ENCODE results near the gene SMIM20.

Gene SMIM20

DNA sequence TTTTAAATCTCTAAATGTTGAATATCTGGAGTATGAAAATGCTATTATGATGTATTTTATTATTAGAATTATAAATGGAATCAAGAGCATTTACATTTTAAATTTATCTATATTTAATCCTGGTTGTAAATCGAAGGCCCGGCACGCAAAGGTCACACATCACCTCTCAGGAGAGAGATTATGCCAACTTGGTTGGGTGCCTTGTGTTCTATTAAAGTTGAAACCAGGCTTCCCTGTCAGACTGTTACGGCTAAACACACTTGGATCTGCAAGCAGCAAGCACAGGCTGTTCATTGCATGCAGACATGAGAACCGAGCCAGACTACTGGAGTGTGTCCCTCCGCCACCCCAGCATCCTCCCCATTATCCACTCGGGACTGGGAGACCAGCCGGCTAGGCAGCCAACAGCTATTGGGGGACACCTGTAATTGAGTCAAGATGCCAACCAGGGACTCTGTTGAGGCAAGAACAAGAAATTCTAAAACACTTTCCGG is 34.9 kb upstream of the SMIM20 start:
- no peak overlapping the region for H3K9ac ChIP-seq (ENCODE audit: low read length)

DNA sequence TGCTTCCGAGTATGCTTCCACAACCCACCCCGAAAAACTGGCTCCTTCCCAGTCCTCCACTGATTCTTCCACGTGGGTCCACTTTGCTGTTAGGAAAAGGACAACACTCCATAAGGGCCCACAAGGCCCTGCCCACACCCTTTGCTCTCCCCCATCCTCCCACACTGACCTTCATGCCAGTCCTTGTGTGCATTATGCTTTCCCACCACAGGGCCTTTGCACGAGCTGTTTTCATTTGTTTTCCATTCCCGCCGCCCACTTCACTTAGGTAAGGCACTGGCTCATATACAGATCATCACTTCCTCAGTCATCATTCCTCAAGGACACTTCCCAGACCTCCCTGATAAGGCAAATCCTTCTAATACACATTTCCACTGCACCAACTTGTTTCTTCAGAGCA is 34.4 kb upstream of the SMIM20 start:
- H3K36me3 ChIP-seq (replicated peaks; ENCODE audit: insufficient read depth, low read length) = no peaks in the 10 kb centered on the region
- no peaks in the 10 kb centered on the region for H3K9me2 ChIP-seq (replicated peaks; ENCODE audit: insufficient read depth, low read length)
- no peak overlapping the region for H3K9ac ChIP-seq (ENCODE audit: low read length)
- H3K27me3 ChIP-seq (replicated peaks; ENCODE audit: insufficient read depth, low read length) = no peaks in the 10 kb centered on the region
- peaks cover 19% of the 10 kb centered on the region for H3F3A ChIP-seq (ENCODE audit: insufficient read depth, low read length)
- H3K79me2 ChIP-seq (ENCODE audit: low read length) = no peaks in the 10 kb centered on the region
- H4K20me1 ChIP-seq (ENCODE audit: insufficient read depth, low read length) = no peaks in the 10 kb centered on the region
- H3K9me3 ChIP-seq (replicated peaks; ENCODE audit: insufficient read depth, low read length) = no peaks in the 10 kb centered on the region
- H3K4me1 ChIP-seq (ENCODE audit: low read length) = peaks cover 36% of the 10 kb centered on the region
- H2AFZ ChIP-seq (ENCODE audit: low read length) = no peak overlapping the region
- H3K4me2 ChIP-seq (ENCODE audit: low read depth, low read length) = no peak overlapping the region
- no peak overlapping the region for H3K27ac ChIP-seq (ENCODE audit: low read length)
- DNase-seq = no peak
- TF ChIP-seq EZH2 (optimal IDR thresholded peaks at IDR 0.05; ENCODE audit: low read depth, low read length) (no peak), EZH2phosphoT487 (IDR thresholded peaks at IDR 0.05; ENCODE audit: low read length) (no peak)
- TF ChIP-seq, protein P1, sequence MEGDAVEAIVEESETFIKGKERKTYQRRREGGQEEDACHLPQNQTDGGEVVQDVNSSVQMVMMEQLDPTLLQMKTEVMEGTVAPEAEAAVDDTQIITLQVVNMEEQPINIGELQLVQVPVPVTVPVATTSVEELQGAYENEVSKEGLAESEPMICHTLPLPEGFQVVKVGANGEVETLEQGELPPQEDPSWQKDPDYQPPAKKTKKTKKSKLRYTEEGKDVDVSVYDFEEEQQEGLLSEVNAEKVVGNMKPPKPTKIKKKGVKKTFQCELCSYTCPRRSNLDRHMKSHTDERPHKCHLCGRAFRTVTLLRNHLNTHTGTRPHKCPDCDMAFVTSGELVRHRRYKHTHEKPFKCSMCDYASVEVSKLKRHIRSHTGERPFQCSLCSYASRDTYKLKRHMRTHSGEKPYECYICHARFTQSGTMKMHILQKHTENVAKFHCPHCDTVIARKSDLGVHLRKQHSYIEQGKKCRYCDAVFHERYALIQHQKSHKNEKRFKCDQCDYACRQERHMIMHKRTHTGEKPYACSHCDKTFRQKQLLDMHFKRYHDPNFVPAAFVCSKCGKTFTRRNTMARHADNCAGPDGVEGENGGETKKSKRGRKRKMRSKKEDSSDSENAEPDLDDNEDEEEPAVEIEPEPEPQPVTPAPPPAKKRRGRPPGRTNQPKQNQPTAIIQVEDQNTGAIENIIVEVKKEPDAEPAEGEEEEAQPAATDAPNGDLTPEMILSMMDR (IDR thresholded peaks at IDR 0.05; ENCODE audit: low read length) = no peak
- no peak overlapping the region for H3K4me3 ChIP-seq (ENCODE audit: low read length)

More for the DNA sequence above, 34.9 kb upstream of the SMIM20 start:
- Histone ChIP-seq H3K27me3 (replicated peaks; ENCODE audit: insufficient read depth, low read length) (no peaks in the 10 kb centered on the region), H2AFZ (ENCODE audit: low read length) (no peak overlapping the region; the same call in 1 of the 2 replicates), H3K36me3 (replicated peaks; ENCODE audit: insufficient read depth, low read length) (no peaks in the 10 kb centered on the region), H3F3A (ENCODE audit: insufficient read depth, low read length) (peaks cover 24% of the 10 kb centered on the region), H3K9me2 (replicated peaks; ENCODE audit: insufficient read depth, low read length) (no peaks in the 10 kb centered on the region), H3K4me3 (ENCODE audit: low read length) (no peak overlapping the region), H3K79me2 (ENCODE audit: low read length) (no peaks in the 10 kb centered on the region), H4K20me1 (ENCODE audit: insufficient read depth, low read length) (no peaks in the 10 kb centered on the region), H3K27ac (ENCODE audit: low read length) (no peak overlapping the region), H3K4me1 (ENCODE audit: low read length) (peaks cover 40% of the 10 kb centered on the region), H3K9me3 (replicated peaks; ENCODE audit: insufficient read depth, low read length) (no peaks in the 10 kb centered on the region), H3K4me2 (ENCODE audit: low read depth, low read length) (no peak overlapping the region)
- TF ChIP-seq, protein P1 (IDR thresholded peaks at IDR 0.05; ENCODE audit: low read length) = no peak
- TF ChIP-seq EZH2 (optimal IDR thresholded peaks at IDR 0.05; ENCODE audit: low read depth, low read length) = no peak
- no peak for TF ChIP-seq EZH2phosphoT487 (IDR thresholded peaks at IDR 0.05; ENCODE audit: low read length)
- DNase-seq = no peak

DNA sequence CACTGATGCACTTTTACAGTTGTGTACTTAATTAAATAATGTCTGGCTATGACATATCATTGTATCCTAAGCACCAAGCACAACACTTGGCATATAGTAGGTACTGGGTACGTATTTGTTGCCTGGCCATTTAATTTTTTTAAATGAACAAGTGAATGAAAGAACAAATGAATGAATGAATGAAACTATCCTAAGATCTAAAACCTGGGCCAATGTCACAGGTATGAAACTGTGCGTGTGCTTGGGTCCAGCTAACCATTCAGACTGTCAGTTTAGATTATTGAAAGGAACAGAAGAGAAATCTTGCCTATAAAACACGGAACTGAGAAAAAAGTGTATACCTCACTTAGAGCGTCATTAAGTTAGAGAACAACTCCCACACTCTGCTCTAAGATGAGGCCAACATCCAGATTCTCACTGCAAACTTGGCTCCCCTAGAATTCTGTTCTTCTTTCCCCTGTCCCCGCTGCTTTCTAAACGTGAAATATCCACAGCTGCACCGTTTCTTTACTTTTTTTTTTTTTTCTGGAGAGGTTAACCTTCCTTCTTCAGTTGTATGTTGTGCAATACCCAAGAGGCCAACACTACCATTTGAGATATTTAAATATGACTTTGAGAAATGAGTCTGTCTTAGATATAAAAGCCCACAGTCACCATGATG is 33.9 kb upstream of the SMIM20 start:
- Histone ChIP-seq H3K4me3 (ENCODE audit: low read length) (no peak overlapping the region), H3K79me2 (ENCODE audit: low read length) (no peaks in the 10 kb centered on the region), H4K20me1 (ENCODE audit: insufficient read depth, low read length) (no peaks in the 10 kb centered on the region), H3K9ac (ENCODE audit: low read length) (no peak overlapping the region), H3K9me3 (replicated peaks; ENCODE audit: insufficient read depth, low read length) (no peaks in the 10 kb centered on the region), H2AFZ (ENCODE audit: low read length) (no peak overlapping the region), H3K36me3 (replicated peaks; ENCODE audit: insufficient read depth, low read length) (no peaks in the 10 kb centered on the region), H3K4me2 (ENCODE audit: low read depth, low read length) (no peak overlapping the region), H3F3A (ENCODE audit: insufficient read depth, low read length) (peaks cover 14% of the 10 kb centered on the region), H3K4me1 (ENCODE audit: low read length) (peaks cover 30% of the 10 kb centered on the region), H3K9me2 (replicated peaks; ENCODE audit: insufficient read depth, low read length) (no peaks in the 10 kb centered on the region), H3K27ac (ENCODE audit: low read length) (no peak overlapping the region), H3K27me3 (replicated peaks; ENCODE audit: insufficient read depth, low read length) (no peaks in the 10 kb centered on the region)
- DNase-seq = no peak
- TF ChIP-seq EZH2phosphoT487 (IDR thresholded peaks at IDR 0.05; ENCODE audit: low read length) = no peak
- TF ChIP-seq, protein P1 (IDR thresholded peaks at IDR 0.05; ENCODE audit: low read length) = no peak
- TF ChIP-seq EZH2 (optimal IDR thresholded peaks at IDR 0.05; ENCODE audit: low read depth, low read length) = no peak

All from MM.1S (cell line).